HCT116 (cell line): Measurements from ENCODE around the gene TECPR1. TPM values are rescaled to one million over a fixed set of nuclear protein-coding genes. Genes with fewer than 3 reads are reported as not detected.

Experiments used
- ATAC-seq: fragments of 200-7000 bp; cut with Tn5 transposase; 2 replicates; pipeline ENCODE4 v1.9.1; 2020; ENCODE audit warnings: mild to moderate bottlenecking, moderate library complexity
- BruUV-seq: library from RNA; stranded (reverse); fragments of 400-500 nt; replicated peaks from 2 replicates; lab custom pipeline; 2021; lab: Mats Ljungman, UMichigan
- CTCF ChIA-PET: fragments of 300-600 bp; sonication (Branson Sonifier 250); formaldehyde crosslinking; loops from one replicate; lab custom pipeline; 2021; ENCODE audit warnings: antibody characterized with exemption; lab: Charles Lee
- POLR2A ChIA-PET: fragments of 300-600, 350-600 bp; sonication (Branson Sonifier 250); formaldehyde crosslinking; loops from one replicate; lab custom pipeline; 2021; ENCODE audit warnings: antibody characterized with exemption; lab: Charles Lee
- RAD21 ChIA-PET, 2 experiments: fragments of 300-600 bp; sonication (Branson Sonifier 250); formaldehyde crosslinking; loops; one replicate each; lab custom pipeline; 2023; ENCODE audit warnings: low total read pairs in 2 of 2; ENCODE audit not compliant: uncharacterized antibody in 2 of 2, unreplicated experiment in 2 of 2, low non-redundant PET in 1 of 2; lab: Charles Lee
- DNase-seq: peaks from one replicate; pipeline ENCODE4 v3.0.0-alpha.2; 2010; ENCODE audit warnings: low read depth, low spot score
- H2AFZ ChIP-seq: fragments of 200-600 bp; shearing (Covaris generic), sonication (generic); 2 replicates; pipeline ENCODE4 v1.6.1; 2017; ENCODE audit warnings: low read depth, mixed run types, mixed read lengths, antibody characterized with exemption, low read length; ENCODE audit not compliant: poor library complexity, severe bottlenecking
- H3K27ac ChIP-seq: 2 replicates; pipeline ENCODE4 v1.5.1; 2012; ENCODE audit warnings: low read depth, low read length
- H3K27me3 ChIP-seq: fragments of 200-600 bp; sonication (generic); 2 replicates; pipeline ENCODE4 v1.6.1; 2016; ENCODE audit warnings: mixed run types, low read length, mixed read lengths; ENCODE audit not compliant: insufficient read depth
- H3K36me3 ChIP-seq, 2 experiments: fragments of 200-500 bp in 1 of 2; fragments of 200-600 bp in 1 of 2; sonication (Bioruptor generic) in 1 of 2; sonication (generic) in 1 of 2; 2 replicates each; pipeline versions ENCODE4 v1.5.1 to v1.6.1; 2014 to 2016; ENCODE audit warnings: low read length in 2 of 2, inconsistent platforms in 1 of 2, mixed read lengths in 1 of 2, mixed run types in 1 of 2; ENCODE audit not compliant: insufficient read depth in 2 of 2, control insufficient read depth in 1 of 2
- H3K4me1 ChIP-seq, 2 experiments: fragments of 200-600 bp in 1 of 2; sonication (generic) in 1 of 2; 2 replicates each; pipeline versions ENCODE4 v1.5.1 to v1.6.1; 2012 to 2017; ENCODE audit warnings: low read length in 2 of 2, inconsistent platforms in 1 of 2, mild to moderate bottlenecking in 1 of 2, mixed read lengths in 1 of 2, mixed run types in 1 of 2, moderate library complexity in 1 of 2; ENCODE audit not compliant: insufficient read depth in 2 of 2, control insufficient read depth in 1 of 2
- H3K4me2 ChIP-seq: fragments of 200-600 bp; sonication (generic); 2 replicates; pipeline ENCODE4 v1.6.1; 2017; ENCODE audit warnings: mixed run types, low read length, mixed read lengths
- H3K4me3 ChIP-seq, 2 experiments: fragments of 200-600 bp in 1 of 2; sonication (generic) in 1 of 2; replicated peaks in 1 of 2; 2 replicates each; pipeline ENCODE4 v1.5.1; 2011 to 2016; ENCODE audit warnings: low read length in 2 of 2, control low read depth in 1 of 2, low read depth in 1 of 2, mild to moderate bottlenecking in 1 of 2, mixed read lengths in 1 of 2, mixed run types in 1 of 2
- H3K79me2 ChIP-seq: fragments of 200-600 bp; sonication (generic); 2 replicates; pipeline ENCODE4 v1.6.1; 2017; ENCODE audit warnings: mild to moderate bottlenecking, mixed run types, low read length, moderate library complexity, mixed read lengths; ENCODE audit not compliant: insufficient read depth
- H3K9ac ChIP-seq: fragments of 200-600 bp; sonication (generic); 2 replicates; pipeline ENCODE4 v1.6.1; 2016; ENCODE audit warnings: low read length, mixed read lengths
- H3K9me2 ChIP-seq: fragments of 200-600 bp; sonication (generic), shearing (Covaris generic); 2 replicates; pipeline ENCODE4 v1.6.1; 2017; ENCODE audit warnings: mixed run types, mild to moderate bottlenecking, moderate library complexity; ENCODE audit not compliant: insufficient read depth
- H3K9me3 ChIP-seq, 2 experiments: fragments of 200-500 bp in 1 of 2; fragments of 200-600 bp in 1 of 2; sonication (Bioruptor generic) in 1 of 2; sonication (generic) in 1 of 2; 2 replicates each; pipeline ENCODE4 v1.6.1; 2014 to 2017; ENCODE audit warnings: low read length in 2 of 2, mixed read lengths in 2 of 2, inconsistent platforms in 1 of 2, low read depth in 1 of 2, mild to moderate bottlenecking in 1 of 2, mixed run types in 1 of 2, moderate library complexity in 1 of 2; ENCODE audit not compliant: control insufficient read depth in 1 of 2, insufficient read depth in 1 of 2
- H4K20me1 ChIP-seq: fragments of 200-600 bp; sonication (generic), shearing (Covaris generic); 2 replicates; pipeline ENCODE4 v1.6.1; 2017; ENCODE audit warnings: mixed run types, mild to moderate bottlenecking, moderate library complexity; ENCODE audit not compliant: insufficient read depth
- CBX3 ChIP-seq: IDR thresholded peaks from 2 replicates; pipeline ENCODE4 v1.6.1; 2012; ENCODE audit warnings: low read depth
- CEBPB ChIP-seq: IDR thresholded peaks from 2 replicates; pipeline ENCODE4 v1.6.1; 2012; ENCODE audit warnings: low read depth
- EGR1 ChIP-seq: IDR thresholded peaks from 2 replicates; pipeline ENCODE4 v1.6.1; 2012; ENCODE audit warnings: low read depth
- ELF1 ChIP-seq: IDR thresholded peaks from 2 replicates; pipeline ENCODE4 v1.6.1; 2012; ENCODE audit warnings: low read depth, borderline replicate concordance
- EZH2phosphoT487 ChIP-seq: fragments of 200-600 bp; IDR thresholded peaks from 2 replicates; pipeline ENCODE4 v1.6.1; 2018; ENCODE audit warnings: antibody characterized with exemption, borderline replicate concordance
- POLR2A ChIP-seq: IDR thresholded peaks from 2 replicates; pipeline ENCODE4 v1.7.0; 2011; ENCODE audit warnings: borderline replicate concordance; ENCODE audit not compliant: insufficient read depth, insufficient read length; ENCODE audit errors: extremely low read depth
- POLR2AphosphoS5 ChIP-seq: IDR thresholded peaks from 2 replicates; pipeline ENCODE4 v1.6.1; 2011; ENCODE audit warnings: mild to moderate bottlenecking, low read depth, low read length, moderate library complexity
- SIN3A ChIP-seq: IDR thresholded peaks from 2 replicates; pipeline ENCODE4 v1.6.1; 2012; ENCODE audit warnings: low read depth
- SRF ChIP-seq: IDR thresholded peaks from 2 replicates; pipeline ENCODE4 v1.6.1; 2012; ENCODE audit warnings: low read depth
- YY1 ChIP-seq: IDR thresholded peaks from 2 replicates; pipeline ENCODE4 v1.6.1; 2011; ENCODE audit warnings: low read length, low read depth, moderate library complexity, mild to moderate bottlenecking; ENCODE audit not compliant: insufficient replicate concordance; ENCODE audit errors: extremely low read depth
- ZFX ChIP-seq: fragments of 450-650 bp; IDR thresholded peaks from 2 replicates; pipeline ENCODE4 v1.6.1; 2017
- intact Hi-C: fragments of 100-400 bp; cut with micrococcal nuclease; formaldehyde crosslinking; loops from 2 replicates; pipeline ENCODE4 v1.10.0; 2022
- total RNA-seq: library from RNA; stranded (reverse); gene quantifications from one replicate; pipeline ENCODE4 v1.2.1, GENCODE V29; 2021; ENCODE audit not compliant: unreplicated experiment
- TF ChIP-seq, protein P1 (sequence below): IDR thresholded peaks from 2 replicates; pipeline ENCODE4 v1.6.1; 2012
- TF ChIP-seq, protein P2 (sequence below): IDR thresholded peaks from 2 replicates; pipeline ENCODE4 v1.6.1; 2012
- TF ChIP-seq, protein P3 (sequence below), 3 experiments: fragments of 200-600 bp in 1 of 3; sonication (generic) in 1 of 3; IDR thresholded peaks in 2 of 3; conservative IDR thresholded peaks in 1 of 3; 2 replicates each; pipeline ENCODE4 v1.5.1; 2012 to 2017; ENCODE audit warnings: low read depth in 2 of 3, low read length in 2 of 3, antibody characterized with exemption in 1 of 3, borderline replicate concordance in 1 of 3, control low read depth in 1 of 3, mild to moderate bottlenecking in 1 of 3, mixed read lengths in 1 of 3, mixed run types in 1 of 3, moderate library complexity in 1 of 3; ENCODE audit not compliant: insufficient read depth in 1 of 3

TECPR1 gene
- total RNA-seq, 1 experiment from 2014 or later = 19.9 TPM

DNA sequence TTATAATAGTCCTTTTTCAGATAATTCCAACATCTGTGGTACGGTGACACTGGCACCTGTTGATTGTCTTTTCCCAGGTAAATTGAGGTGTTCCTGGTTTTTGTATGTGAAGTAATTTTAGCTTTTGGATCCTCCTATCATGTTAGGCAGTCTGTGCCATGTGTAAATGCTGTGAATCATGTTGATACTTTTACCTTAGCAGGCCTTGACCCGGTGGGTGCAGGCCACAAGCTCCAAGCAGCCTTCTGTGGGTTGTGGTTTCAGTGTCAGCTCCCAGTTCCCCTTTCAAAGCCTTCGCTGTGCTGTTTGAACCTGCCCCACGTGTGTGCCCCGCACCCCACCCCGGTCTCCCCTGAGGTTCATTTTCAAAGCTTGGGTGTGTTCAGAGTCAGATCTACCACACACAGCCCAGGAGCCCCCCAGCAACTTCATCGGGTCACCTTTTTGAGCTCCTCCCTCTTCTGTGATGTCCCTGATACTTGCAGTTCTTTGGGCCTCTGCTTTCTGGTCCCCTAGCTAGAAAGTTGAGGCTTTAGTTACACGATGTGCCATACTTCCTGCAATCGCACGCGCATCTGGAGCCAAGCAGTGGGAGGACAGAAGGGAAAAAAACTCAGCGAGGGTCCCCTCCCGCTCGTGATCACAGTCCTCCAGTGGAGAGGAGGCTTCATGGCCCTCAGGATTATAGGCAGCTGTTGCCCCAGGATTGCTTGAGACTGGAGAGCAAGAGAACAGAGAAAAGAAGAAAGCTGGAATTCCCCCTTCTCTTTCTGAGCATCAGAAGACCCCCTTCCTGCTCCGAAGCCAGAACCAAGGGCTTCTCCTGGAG is 49.5 kb downstream of the TECPR1 start:
- Histone ChIP-seq H3K4me2 (no peak overlapping the region), H3K4me1 (no peaks in the 10 kb centered on the region), H4K20me1 (no peaks in the 10 kb centered on the region), H3K36me3 (peaks cover 0 to 2% of the 10 kb centered on the region in 2 experiments; a peak in 1 of 4 replicates), H3K9ac (no peak overlapping the region), H2AFZ (no peak overlapping the region), H3K4me3 (no peak overlapping the region), H3K9me3 (no peaks in the 10 kb centered on the region), H3K9me2 (no peaks in the 10 kb centered on the region), H3K27me3 (no peaks in the 10 kb centered on the region), H3K27ac (no peak overlapping the region), H3K79me2 (peaks cover 7% of the 10 kb centered on the region; the same call in 1 of the 2 replicates)
- TF ChIP-seq, protein P1, sequence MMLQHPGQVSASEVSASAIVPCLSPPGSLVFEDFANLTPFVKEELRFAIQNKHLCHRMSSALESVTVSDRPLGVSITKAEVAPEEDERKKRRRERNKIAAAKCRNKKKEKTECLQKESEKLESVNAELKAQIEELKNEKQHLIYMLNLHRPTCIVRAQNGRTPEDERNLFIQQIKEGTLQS = no peak
- TF ChIP-seq ZFX (no peak), POLR2A (no peak), YY1 (no peak), SRF (no peak), CBX3 (no peak), ELF1 (no peak), SIN3A (no peak), EGR1 (no peak), CEBPB (no peak), EZH2phosphoT487 (no peak), POLR2AphosphoS5 (no peak)
- TF ChIP-seq, protein P2, sequence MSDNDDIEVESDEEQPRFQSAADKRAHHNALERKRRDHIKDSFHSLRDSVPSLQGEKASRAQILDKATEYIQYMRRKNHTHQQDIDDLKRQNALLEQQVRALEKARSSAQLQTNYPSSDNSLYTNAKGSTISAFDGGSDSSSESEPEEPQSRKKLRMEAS = no peak
- TF ChIP-seq, protein P3, sequence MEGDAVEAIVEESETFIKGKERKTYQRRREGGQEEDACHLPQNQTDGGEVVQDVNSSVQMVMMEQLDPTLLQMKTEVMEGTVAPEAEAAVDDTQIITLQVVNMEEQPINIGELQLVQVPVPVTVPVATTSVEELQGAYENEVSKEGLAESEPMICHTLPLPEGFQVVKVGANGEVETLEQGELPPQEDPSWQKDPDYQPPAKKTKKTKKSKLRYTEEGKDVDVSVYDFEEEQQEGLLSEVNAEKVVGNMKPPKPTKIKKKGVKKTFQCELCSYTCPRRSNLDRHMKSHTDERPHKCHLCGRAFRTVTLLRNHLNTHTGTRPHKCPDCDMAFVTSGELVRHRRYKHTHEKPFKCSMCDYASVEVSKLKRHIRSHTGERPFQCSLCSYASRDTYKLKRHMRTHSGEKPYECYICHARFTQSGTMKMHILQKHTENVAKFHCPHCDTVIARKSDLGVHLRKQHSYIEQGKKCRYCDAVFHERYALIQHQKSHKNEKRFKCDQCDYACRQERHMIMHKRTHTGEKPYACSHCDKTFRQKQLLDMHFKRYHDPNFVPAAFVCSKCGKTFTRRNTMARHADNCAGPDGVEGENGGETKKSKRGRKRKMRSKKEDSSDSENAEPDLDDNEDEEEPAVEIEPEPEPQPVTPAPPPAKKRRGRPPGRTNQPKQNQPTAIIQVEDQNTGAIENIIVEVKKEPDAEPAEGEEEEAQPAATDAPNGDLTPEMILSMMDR (IDR thresholded peaks at IDR 0.05 in 2 of 3, conservative IDR thresholded peaks at IDR 0.05 in 1 of 3; ENCODE audit: borderline replicate concordance in 1 of 3, insufficient read depth in 1 of 3, low read depth in 2 of 3, low read length in 2 of 3) = no peak
- BruUV-seq = no TSS peak
- ATAC-seq = no peak
- POLR2A ChIA-PET = no interaction called here
- CTCF ChIA-PET = no interaction called here
- intact Hi-C loops = no loop called here
- RAD21 ChIA-PET = no interaction called here
- no peak for DNase-seq
